ENCODE data around the gene SNRNP200. TPM values are rescaled to one million over a fixed set of nuclear protein-coding genes. Genes with fewer than 3 reads are reported as not detected.

SNRNP200 gene
- total RNA-seq, 1 donor from 2014 or later: 87.2 TPM

DNA sequence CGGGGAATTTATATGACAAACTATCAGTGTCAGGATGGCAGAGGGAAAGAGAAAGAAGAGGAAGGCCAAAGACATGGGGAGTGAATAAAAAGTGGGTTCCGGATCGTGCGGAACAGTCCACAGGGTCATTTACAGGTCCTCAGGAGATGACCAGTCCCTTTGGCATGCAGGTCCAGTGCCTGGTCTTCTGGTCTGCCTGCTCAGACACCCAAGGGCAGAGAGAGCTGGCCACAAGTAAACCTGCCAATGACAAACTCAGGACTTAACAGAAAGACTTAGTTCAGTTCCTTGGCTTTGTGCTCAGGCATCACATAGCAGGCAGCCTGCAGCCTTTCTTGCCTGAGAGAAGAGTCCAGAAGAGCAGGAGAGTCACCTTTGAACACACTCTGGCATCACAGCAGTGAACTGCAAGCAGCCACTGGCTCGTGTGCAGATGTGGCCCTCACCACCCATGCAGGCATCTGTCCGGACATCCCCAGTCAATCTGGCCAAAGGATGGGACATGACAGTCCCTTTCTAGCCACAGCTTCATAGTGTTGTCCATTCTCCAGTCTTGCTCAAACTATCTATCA, 53.5 kb downstream of the SNRNP200 start:
- no peak for DNase-seq (ENCODE audit: low spot score)

DNA sequence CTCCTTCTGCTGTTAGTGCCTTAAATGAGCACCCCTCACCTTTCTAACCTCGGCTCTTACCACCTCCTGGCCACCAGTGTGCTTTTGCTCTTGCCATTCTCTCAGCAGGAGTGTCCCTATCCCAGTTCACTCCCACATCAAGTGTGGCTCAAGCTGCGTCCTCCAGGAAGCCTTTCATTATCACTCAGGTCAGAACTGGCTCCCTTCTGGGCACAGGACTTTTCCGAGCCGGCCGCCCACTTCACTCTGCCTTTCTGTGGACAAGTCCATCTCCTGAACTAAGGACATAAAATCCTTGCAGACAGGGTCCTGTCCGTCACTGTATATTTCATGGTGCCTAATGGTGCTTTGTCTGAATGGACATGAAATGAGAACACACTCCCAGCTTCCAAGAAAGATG, 55.2 kb downstream of the SNRNP200 start:
- DNase-seq (ENCODE audit: low spot score): no peak

DNA sequence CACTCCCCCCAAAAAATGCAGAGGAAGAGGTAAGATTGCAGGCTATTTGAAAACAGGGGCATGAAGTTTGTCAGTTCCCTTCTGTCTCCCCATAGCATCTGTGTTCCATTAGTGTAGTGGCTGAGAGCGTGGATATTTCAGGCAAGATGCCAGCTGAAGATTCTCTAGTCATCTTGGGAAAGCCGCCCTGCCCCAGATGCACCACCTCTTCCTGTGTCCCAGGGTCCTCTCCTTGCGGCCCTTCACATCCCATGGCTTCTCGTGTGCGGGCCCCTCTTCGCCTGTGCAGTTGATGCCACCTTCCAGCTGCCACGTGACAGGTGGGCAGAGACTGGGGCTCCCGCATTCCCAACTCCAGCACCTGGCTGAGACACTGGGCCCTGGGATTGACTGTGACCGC, 55.7 kb downstream of the SNRNP200 start:
- DNase-seq (ENCODE audit: low spot score): no peak

DNA sequence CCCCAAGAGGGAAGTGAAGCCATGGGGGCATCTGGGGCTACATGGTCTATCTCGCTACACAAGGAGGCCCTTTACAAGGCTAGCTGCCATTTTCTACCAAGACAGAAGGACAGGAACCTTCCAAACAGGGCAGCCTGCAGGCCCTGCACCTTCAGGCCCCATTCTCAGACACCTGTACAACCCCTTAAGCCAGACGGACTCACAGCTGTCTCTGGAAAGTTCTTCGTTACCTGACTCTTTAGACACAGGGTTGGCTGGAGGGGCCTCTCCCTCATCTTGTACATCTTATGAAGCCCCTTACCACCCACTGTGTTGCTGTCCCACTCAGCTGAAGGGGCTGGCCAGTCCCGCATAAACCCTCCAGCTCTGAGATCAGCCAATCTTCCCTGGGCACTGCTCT, 56.7 kb downstream of the SNRNP200 start:
- DNase-seq (ENCODE audit: low spot score): no peak

DNA sequence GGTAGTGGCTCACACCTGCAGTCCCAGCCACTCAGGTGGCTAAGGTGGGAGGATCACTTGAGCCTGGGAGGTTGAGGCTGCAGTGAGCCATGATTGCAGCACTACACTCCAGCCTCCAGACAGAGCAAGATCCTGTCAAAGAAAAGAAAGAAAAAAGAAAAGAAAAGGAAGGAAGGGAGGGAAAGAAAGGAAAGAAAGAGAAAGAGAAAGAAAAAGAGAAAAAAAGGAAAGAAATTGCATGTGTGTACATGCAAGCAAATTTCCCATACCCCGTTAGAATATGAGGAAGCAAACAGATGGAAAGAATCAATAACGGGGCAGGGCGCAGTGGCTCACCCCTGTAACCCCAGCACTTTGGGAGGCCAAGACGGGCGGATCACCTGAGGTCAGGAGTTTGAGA, 57.5 kb downstream of the SNRNP200 start:
- no peak for DNase-seq (ENCODE audit: low spot score)

DNA sequence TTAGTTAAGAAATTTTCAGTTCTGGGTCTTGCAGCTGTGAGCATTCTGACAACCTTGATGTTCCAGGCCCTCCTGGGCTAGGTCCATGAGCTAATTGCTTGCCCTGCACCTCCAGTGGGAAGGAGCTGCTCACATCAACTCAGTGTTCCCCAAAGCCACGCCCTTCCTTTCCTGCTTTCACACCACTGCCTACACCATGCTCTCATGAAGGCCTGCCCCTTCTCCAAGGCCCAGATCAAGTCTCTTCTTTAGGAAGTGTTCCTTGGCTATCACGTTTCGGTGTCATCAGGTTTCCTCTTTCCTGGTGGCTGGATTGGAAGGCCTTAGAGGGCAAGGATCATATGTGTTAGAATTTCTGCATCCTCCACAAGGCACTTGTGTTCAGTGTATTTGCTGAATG, 58.3 kb downstream of the SNRNP200 start:
- DNase-seq (ENCODE audit: low spot score): no peak

DNA sequence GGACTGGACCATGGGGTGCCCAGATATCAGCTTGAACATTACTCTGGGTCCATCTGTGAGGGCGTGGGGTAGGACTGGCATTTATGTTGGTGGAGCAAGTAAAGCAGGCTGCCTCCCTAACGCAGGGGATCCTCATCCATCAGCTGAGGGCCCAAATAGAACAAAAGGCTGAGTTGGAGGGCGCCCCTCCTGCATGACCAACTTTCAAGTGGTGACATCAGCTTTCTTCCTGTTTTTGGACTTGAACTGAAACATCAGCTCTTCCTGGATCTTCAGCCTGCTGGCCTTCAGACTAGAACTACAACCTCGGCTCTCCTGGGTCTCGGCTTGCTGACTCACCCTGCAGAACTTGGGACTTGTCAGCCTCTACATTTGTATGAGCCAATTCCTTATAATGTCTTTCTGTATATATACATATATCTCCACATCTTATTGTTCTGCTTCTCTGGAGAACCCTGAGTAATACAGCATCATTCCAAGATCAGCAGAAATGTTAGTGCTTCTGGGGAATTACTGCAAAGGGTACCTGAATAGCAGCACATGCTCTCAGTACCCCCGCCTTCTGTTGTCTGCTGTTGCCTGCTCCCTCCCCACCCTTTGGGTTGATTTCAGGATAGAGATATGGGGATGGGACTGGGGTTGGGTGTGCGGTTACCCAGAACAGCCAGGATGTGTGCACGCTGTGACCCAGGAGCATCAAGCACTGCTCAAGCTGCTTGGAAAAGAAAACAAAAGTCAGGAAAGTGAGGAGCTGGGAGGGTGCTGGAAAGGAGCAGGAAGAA, 59.5 kb downstream of the SNRNP200 start:
- DNase-seq (ENCODE audit: low spot score): no peak

DNA sequence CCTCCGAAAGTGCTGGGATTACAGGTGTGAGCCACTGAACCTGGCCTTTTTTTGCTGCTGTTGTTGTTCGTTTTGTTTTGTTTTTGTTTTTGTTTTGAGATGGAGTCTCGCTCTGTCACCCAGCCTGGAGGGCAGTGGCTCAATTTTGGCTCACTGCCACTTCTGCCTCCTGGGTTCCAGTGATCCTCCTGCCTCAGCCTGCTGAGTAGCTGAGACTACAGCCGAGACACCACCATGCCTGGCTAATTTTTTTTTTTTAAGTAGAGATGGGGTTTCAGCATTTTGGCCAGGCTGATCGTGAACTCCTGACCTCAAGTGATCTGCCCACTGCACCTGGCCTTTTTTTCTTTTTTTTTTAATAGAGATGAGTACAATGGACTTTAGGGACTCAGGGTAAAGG, 61.5 kb downstream of the SNRNP200 start:
- DNase-seq (ENCODE audit: low spot score): no peak

DNA sequence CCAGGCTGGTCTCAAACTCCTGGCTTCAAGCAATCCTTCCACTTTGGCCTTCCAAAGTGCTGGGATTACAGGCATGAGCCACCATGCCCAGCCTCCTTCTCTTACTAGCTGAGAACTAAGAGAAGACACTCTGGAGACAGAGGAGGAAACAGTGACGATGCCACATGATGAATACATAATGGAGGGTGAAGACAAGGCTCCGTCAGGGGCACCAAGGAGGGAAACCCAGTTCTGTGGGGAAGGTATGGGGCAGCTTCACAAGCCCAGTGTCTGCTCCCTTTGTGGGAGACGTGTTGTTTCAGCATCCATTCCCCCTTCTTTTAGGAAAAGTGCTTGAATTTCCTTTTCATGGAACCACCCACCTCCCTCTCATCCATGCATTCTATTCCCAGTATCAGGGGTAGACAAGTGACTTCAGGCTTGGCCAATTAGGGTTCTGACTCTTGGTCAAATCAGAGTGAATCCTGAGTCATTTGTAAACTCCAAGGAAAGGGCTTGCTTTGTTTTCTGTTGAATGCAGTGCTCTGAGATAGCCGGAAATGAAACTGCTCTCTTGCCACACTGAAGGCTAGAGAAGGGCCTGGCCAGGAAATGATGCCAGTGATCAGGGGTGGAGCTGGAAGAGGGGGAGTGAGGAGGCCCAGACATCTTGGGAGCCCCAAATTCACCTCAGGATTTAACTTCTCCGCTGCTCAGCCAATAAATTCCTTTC, 63.3 kb downstream of the SNRNP200 start:
- no peak for DNase-seq (ENCODE audit: low spot score)

DNA sequence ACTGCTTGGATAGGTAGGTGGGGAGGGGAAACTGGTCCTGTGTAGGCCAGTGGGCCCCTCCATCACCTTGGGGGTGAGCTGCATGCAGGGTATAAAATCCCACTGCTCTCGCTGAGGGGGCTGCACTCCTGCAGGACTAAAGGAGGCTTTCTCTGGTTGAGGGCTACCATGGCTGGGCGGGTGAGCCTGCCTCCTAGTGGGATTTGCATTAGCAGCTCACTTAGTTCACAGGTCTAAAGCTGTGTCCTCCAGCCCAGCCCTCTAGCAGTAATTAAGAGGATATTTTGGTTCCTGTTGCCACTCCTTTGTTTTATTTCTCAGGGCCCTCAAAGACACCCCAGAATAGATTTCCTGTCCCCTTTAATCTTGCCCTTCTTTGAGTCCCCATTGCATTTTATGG, 64.1 kb downstream of the SNRNP200 start:
- no peak for DNase-seq (ENCODE audit: low spot score)

DNA sequence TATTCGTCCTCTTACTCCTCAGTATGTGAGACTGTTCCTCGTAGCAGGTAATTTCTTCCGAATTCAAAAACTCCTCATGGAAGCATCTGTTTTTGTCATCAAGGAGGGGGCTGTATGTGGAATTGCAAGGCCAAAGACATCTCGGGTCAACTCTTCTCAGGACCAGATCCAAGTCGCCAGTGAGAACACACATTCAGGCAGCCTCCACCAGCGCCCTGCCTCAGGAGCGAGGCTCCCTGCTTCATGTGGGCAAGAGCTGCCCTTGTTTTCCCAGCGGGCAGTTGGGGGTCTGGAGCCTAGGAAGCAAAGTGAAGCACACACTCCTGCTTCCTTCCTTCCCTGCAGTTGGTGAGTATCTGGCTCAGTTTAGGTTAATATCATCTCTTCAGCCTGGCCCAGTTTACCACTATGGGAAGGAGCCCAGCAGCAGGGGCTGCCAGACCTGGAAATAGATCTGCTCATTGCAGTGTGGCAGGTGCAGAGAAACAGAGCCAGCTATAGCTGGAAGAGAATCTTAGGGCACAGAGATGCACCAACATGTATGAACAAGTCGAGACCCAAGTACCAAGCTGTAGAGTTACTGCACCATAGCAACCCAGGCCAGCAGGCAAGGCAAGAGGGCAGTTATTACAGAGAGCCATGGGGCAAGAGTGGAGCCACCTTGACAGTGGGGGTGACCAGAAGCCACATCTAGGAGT, 64.9 kb downstream of the SNRNP200 start:
- no peak for DNase-seq (ENCODE audit: low spot score)

DNA sequence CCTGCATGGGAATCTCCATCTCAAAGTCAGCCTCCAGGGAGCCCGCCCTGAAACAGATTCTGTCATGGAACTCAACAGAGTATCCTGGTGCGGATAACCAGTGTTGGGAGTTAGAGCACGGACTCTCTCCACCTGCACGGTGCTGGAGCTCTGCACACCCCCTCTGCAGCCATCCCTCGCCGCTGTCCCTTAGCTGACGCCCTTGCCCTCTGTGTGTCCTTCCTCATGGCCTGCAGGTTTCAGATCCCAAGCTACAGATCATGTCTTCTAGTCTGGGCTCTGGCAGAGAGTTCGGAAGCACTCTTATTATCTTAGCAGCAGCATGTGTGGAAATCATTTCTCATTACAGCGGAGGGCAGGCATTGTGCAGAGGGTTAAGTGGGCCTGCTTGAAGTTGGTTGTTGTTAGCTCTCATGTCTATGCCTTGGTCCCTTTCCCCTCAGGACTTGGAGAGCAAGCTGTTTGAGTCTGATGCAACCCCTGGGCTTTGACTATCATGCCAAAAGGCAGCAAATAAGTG, 65.5 kb downstream of the SNRNP200 start:
- DNase-seq (ENCODE audit: low spot score): no peak

DNA sequence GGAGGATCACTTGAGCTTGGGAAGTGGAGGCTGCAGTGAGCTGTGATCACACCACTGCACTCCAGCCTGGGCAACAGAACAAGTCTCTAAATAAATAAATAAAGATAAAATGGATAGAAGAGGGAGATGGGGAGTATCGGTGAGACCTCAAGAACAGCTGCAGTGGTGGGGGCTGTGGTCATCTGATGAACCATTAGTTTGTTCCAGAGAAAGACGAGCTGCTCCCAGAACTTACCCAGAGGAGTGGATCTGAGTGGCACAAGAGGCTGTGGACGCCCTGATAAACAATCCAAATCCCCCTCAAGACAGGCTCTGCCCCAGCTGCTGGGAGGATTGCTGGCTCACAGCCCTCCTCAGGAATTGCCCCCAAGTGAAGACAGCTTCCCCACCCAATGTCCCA, 66.3 kb downstream of the SNRNP200 start:
- DNase-seq (ENCODE audit: low spot score): no peak

DNA sequence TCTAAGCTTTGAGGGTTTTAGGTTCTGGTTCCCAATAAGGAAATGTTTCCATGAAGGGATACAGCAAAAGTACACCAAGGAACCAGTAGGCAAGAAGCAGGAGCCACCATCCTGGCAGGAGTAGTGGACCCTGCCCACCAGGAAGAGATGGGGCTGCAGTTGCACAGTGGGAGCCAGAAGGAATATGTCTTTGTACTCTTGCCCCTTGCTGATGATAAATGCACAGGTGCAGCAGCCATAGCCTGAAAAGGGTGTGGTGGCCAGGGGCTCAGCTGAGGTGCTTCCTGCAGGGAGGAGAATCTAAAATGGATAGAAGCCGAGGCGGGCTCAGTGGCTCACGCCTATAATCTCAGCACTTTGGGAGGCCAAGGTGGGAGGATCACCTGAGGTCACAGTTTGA, 67.1 kb downstream of the SNRNP200 start:
- no peak for DNase-seq (ENCODE audit: low spot score)

DNA sequence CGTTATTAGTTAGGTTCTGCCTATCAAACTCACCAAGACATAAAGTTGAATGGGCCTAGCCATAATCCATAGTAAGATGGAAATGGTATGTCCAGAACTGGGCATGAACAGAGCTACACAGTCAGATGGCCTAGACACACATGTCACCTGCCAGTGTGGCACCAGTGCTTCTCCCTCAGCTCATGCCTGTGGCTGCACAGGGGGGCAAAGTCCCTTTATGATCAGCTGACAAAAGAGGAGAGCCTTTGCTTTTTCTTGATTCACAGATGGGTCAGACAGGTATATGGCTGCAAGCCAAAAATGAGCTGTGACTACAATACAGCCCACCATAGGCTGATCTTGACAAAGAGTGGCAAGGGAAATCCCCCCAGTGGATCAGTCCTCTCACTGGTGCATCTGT, 68.5 kb downstream of the SNRNP200 start:
- no peak for DNase-seq (ENCODE audit: low spot score)

DNA sequence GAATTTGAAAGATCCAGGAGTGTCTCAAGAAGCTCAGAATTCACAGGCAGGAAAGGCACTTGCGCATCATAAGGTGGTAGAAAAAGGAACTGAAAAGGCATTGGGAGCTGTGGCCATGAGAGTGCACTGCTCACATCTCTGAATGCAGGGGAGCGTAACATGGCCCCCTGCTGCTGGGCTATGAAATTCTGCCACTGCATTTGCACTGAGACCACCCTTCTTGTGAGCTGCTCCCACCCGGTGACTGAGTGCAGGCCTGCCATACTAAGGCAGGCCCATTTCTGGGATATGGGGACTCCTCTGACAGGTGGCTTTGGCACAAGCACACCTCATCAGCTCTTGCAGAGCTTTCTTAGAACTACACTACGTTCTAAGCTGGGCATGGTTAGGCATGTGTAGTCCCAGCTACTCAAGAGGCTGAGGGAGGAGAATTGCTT, 71.4 kb downstream of the SNRNP200 start:
- no peak for DNase-seq (ENCODE audit: low spot score)

DNA sequence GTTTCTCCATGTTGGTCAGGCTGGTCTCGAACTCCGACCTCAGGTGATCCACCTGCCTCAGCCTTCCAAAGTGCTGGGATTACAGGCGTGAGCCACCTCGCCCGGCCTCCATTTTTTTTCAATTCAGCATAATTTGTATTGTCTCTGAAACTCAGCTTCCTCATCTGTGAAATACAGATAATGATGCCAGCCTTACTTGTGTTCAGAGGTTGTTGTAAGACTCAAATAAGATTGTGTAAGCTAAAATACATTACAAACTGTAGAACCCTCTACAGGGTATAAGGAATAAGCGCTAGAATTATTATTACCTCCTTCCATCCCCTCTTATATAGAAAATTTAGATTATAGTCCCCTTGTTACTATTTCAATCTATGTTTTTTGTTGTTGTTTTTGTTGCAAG, 71.9 kb downstream of the SNRNP200 start:
- no peak for DNase-seq (ENCODE audit: low spot score)

DNA sequence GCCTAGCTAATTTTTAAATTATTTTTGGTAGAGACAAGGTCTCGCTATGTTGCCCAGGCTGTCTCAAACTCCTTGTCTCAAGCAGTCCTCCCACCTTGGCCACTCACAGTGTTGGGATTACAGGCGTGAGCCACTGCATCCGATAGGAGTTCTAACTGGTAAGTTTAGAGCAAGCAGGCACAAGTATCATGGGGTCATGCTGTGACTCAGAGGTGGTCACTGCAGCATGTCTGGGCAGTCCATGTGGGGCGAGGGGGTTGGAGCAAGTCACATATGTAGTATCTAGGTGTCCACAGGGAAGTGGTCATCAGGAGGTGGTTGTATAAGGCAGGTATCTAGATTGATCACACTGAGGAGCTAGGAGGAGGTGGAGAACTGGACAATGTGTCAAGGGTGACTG, 74.0 kb downstream of the SNRNP200 start:
- DNase-seq (ENCODE audit: low spot score): no peak

DNA sequence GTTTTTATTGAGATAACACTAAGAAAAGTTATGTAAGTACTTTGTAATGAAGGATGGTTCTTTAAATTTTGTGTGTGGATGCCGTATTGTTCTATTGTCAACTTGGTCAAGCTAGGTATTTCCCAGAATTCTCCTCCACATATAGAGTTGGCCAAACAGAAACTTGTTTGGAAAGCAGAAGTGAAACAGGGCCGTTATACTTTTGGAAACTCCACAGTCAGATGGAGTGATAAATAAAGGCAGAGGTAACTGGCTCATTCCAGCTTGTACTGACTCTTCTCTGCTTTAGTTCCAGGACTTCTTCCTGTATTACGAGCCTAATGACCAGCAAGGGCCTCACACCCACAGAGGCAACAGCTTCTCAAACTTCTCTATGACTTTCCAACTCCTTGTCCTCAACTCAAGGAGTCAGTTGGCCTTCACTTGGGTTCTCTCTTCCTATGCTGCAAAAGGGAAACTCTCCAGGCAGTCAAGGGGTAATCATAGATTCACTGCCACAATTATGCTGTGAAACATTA, 80.3 kb downstream of the SNRNP200 start:
- DNase-seq (ENCODE audit: low spot score): no peak

Measured in mesenteric fat pad (tissue), 1 donor.